Tibial nerve (tissue), 4 donors: ENCODE results near the gene CGGBP1. TPM values are rescaled to one million over a fixed set of nuclear protein-coding genes. Genes with fewer than 3 reads are reported as not detected.

Experiments
- DNase-seq, 2 donors: peaks; one replicate each; pipeline ENCODE4 v3.0.0-alpha.2; 2019; ENCODE audit warnings: low spot score in 2 of 2
- H3K27ac ChIP-seq, 4 donors: fragments of 200-600 bp; sonication (generic) in 3 of 4; one replicate each; pipeline ENCODE4 v1.5.1; 2017 to 2019; ENCODE audit warnings: mild to moderate bottlenecking in 1 of 4
- H3K27me3 ChIP-seq, 2 donors: fragments of 200-600 bp; sonication (generic) in 1 of 2; one replicate each; pipeline versions ENCODE4 v1.5.1 to v1.6.0; 2017 to 2019
- H3K36me3 ChIP-seq, 3 donors: fragments of 200-600 bp; sonication (generic); one replicate each; pipeline ENCODE4 v1.5.1; 2018 to 2019
- H3K4me1 ChIP-seq, 4 donors: fragments of 200-600 bp; sonication (generic) in 3 of 4; one replicate each; pipeline ENCODE4 v1.5.1; 2017 to 2019
- H3K4me3 ChIP-seq, 4 donors: fragments of 200-600 bp; sonication (generic) in 3 of 4; one replicate each; pipeline ENCODE4 v1.5.1; 2017 to 2019; ENCODE audit warnings: mild to moderate bottlenecking in 1 of 4, moderate library complexity in 1 of 4
- H3K9me3 ChIP-seq, 4 donors: fragments of 200-600 bp; sonication (generic) in 3 of 4; one replicate each; pipeline ENCODE4 v1.5.1; 2017 to 2019
- CTCF ChIP-seq, 5 experiments: fragments of 200-600 bp in 3 of 5; fragments of 450-650 bp in 2 of 5; sonication (generic) in 3 of 5; IDR thresholded peaks; one replicate each; pipeline ENCODE4 v1.5.1; 2016 to 2019; ENCODE audit warnings: antibody characterized with exemption in 5 of 5, mild to moderate bottlenecking in 3 of 5, moderate library complexity in 2 of 5
- EP300 ChIP-seq, 2 donors: sonication (generic); formaldehyde crosslinking; IDR thresholded peaks; one replicate each; pipeline ENCODE4 v1.6.1; 2017; ENCODE audit warnings: antibody characterized with exemption in 2 of 2, mild to moderate bottlenecking in 1 of 2
- POLR2A ChIP-seq, 2 donors: fragments of 450-650 bp; IDR thresholded peaks; one replicate each; pipeline ENCODE4 v1.6.1; 2017; ENCODE audit warnings: antibody characterized with exemption in 2 of 2, mild to moderate bottlenecking in 2 of 2, moderate library complexity in 2 of 2
- WGBS, 2 donors: methylation state at CpG; one replicate each; pipeline ENCODE4 v1.1.5; 2018; 5-methylcytosine and 5-hydroxymethylcytosine counted together
- total RNA-seq, 4 donors: library from RNA; depleted of rRNA; stranded (reverse); fragments of >200 nt; gene quantifications; one replicate each; pipeline ENCODE4 v1.1.0, GENCODE V29; 2016

Gene CGGBP1
- total RNA-seq, 4 donors from 2014 or later = 57.3 to 70.6 (median 65.0) TPM

GRCh38 chr3:88003115-88003755 lies 55.6 kb downstream of the CGGBP1 start:
- H3K4me3 ChIP-seq = no peak overlapping the region
- no peak overlapping the region for H3K27ac ChIP-seq
- H3K4me1 ChIP-seq = peaks cover 0 to 18% (median 0%) of the 10 kb centered on the region in 4 donors
- no peaks in the 10 kb centered on the region for H3K36me3 ChIP-seq
- H3K9me3 ChIP-seq = no peaks in the 10 kb centered on the region
- DNase-seq = peak in 1 of 2 donors; percentile 50
- WGBS, 2 donors = 50 to 53% methylated on average over 6 of the region's 6 CpGs
- TF ChIP-seq EP300 (IDR thresholded peaks at IDR 0.05) (no peak), CTCF (IDR thresholded peaks at IDR 0.05) (peak; percentile 44 to 63 (median 60))
- H3K27me3 ChIP-seq = no peaks in the 10 kb centered on the region

GRCh38 chr3:88002448-88002847 lies 56.4 kb downstream of the CGGBP1 start:
- Histone ChIP-seq H3K27ac (no peak overlapping the region), H3K9me3 (no peaks in the 10 kb centered on the region), H3K4me3 (no peak overlapping the region), H3K27me3 (no peaks in the 10 kb centered on the region), H3K4me1 (peaks cover 0 to 18% (median 0%) of the 10 kb centered on the region in 4 donors), H3K36me3 (no peaks in the 10 kb centered on the region)
- 82 to 90% methylated on average over 3 of the region's 3 CpGs for WGBS, 2 donors
- DNase-seq = no peak
- TF ChIP-seq POLR2A (IDR thresholded peaks at IDR 0.05) = no peak
- TF ChIP-seq EP300 (IDR thresholded peaks at IDR 0.05) = no peak
- TF ChIP-seq CTCF (IDR thresholded peaks at IDR 0.05) = no peak

Other genes starting within 250 kb of the CGGBP1 start
- gene ZNF654, start 250 bp upstream of the CGGBP1 start, total RNA-seq = 10 to 100 TPM; 13.7 to 31.5 (median 15.7) TPM
- 10 to 100 TPM; 20.7 to 25.6 (median 21.6) TPM for gene C3orf38, start 91.0 kb upstream of the CGGBP1 start, total RNA-seq